Body of pancreas (tissue), 4 donors: ENCODE results near the gene MGAT4B.

Source experiments
- POLR2A ChIP-seq, 3 donors: fragments of 450-650 bp; IDR thresholded peaks; one replicate each; pipeline ENCODE4 v1.6.1; 2016; ENCODE audit warnings: antibody characterized with exemption in 3 of 3, mild to moderate bottlenecking in 2 of 3
- TF ChIP-seq, protein P1 (sequence below), 7 experiments: fragments of 450-650 bp in 4 of 7; fragments of 200-600 bp in 3 of 7; sonication (generic) in 3 of 7; IDR thresholded peaks; one replicate each; pipeline ENCODE4 v1.5.1; 2016 to 2019; ENCODE audit warnings: antibody characterized with exemption in 7 of 7

DNA sequence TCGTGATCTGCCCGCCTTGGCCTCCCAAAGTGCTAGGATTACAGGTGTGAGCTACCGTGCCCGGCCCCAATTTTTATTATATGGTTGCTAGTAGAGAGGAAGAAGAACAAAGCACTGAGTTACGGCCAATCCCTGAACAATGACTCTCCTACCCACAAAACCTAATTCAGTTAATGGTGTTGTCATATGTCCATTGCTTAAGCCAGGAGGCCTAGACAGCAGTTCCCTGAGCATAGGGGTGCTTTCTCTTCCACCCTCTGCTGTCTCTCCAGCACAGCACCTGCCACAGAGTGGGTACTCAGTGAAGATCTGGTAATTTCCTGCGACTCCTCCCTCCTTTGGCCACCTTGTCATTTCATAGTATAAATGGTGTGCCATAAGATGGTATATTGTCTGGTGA lies 34.3 kb downstream of the MGAT4B start:
- TF ChIP-seq, protein P1, sequence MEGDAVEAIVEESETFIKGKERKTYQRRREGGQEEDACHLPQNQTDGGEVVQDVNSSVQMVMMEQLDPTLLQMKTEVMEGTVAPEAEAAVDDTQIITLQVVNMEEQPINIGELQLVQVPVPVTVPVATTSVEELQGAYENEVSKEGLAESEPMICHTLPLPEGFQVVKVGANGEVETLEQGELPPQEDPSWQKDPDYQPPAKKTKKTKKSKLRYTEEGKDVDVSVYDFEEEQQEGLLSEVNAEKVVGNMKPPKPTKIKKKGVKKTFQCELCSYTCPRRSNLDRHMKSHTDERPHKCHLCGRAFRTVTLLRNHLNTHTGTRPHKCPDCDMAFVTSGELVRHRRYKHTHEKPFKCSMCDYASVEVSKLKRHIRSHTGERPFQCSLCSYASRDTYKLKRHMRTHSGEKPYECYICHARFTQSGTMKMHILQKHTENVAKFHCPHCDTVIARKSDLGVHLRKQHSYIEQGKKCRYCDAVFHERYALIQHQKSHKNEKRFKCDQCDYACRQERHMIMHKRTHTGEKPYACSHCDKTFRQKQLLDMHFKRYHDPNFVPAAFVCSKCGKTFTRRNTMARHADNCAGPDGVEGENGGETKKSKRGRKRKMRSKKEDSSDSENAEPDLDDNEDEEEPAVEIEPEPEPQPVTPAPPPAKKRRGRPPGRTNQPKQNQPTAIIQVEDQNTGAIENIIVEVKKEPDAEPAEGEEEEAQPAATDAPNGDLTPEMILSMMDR (IDR thresholded peaks at IDR 0.05) = no peak
- TF ChIP-seq POLR2A (IDR thresholded peaks at IDR 0.05) = no peak
